Frontal cortex (tissue), 4 donors: Measurements from ENCODE around the gene OLIG3. TPM values are rescaled to one million over a fixed set of nuclear protein-coding genes. Genes with fewer than 3 reads are reported as not detected.

Experiments
- DNase-seq, 2 donors: peaks; one replicate each; pipeline ENCODE4 v3.0.0; 2012; ENCODE audit warnings: low spot score in 2 of 2
- FAIRE-seq: peaks from 2 replicates; lab custom pipeline; 2012; peaks lifted over from hg19 to GRCh38; lab: Jason Lieb, UNC
- total RNA-seq: library from RNA; depleted of rRNA; stranded (reverse); fragments of >200 nt; gene quantifications from one replicate; pipeline ENCODE4 v1.2.3, GENCODE V29; 2014
- donor health status: control.
- donor health status: control.
- donor health status: control.

Gene OLIG3
- total RNA-seq = not detected

GRCh38 chr6:137494281-137494987 is at the start of gene OLIG3:
TSS of gene OLIG3 (minus strand) at chr6:137494394. CDS start at chr6:137494170, 224 bp downstream.
- peak in 1 of 2 donors; percentile 25 for DNase-seq
- no peak for FAIRE-seq

- FAIRE-seq (no peak), DNase-seq (no peak)
These were observed 48.9 kb upstream of the OLIG3 start for GRCh38 chr6:137543114-137543513.

GRCh38 chr6:137542713-137543112 is 48.5 kb upstream of the OLIG3 start:
- DNase-seq (no peak), FAIRE-seq (no peak)

GRCh38 chr6:137541534-137542063 is 47.4 kb upstream of the OLIG3 start:
- DNase-seq (no peak), FAIRE-seq (no peak)

- FAIRE-seq = no peak
- DNase-seq = no peak
These were observed 42.0 kb upstream of the OLIG3 start for GRCh38 chr6:137536104-137536773.

GRCh38 chr6:137531376-137532092 is 37.3 kb upstream of the OLIG3 start:
- DNase-seq (no peak), FAIRE-seq (no peak)

GRCh38 chr6:137530404-137530803 is 36.2 kb upstream of the OLIG3 start:
- no peak for FAIRE-seq
- DNase-seq = no peak

GRCh38 chr6:137522831-137523230 is 28.6 kb upstream of the OLIG3 start:
- DNase-seq (no peak), FAIRE-seq (no peak)

GRCh38 chr6:137522198-137522798 is 28.1 kb upstream of the OLIG3 start:
- FAIRE-seq (no peak), DNase-seq (no peak)

GRCh38 chr6:137520520-137520919 is 26.3 kb upstream of the OLIG3 start:
- DNase-seq (no peak), FAIRE-seq (no peak)

- DNase-seq (no peak), FAIRE-seq (no peak)
These were observed 25.5 kb upstream of the OLIG3 start for GRCh38 chr6:137519629-137520176.

- no peak for DNase-seq
- FAIRE-seq = no peak
These were observed 24.3 kb upstream of the OLIG3 start for GRCh38 chr6:137518386-137518983.

- no peak for FAIRE-seq
- DNase-seq = no peak
These were observed 20.2 kb upstream of the OLIG3 start for GRCh38 chr6:137514418-137514817.

- DNase-seq (no peak), FAIRE-seq (no peak)
These were observed 18.8 kb upstream of the OLIG3 start for GRCh38 chr6:137512757-137513605.

- DNase-seq (no peak), FAIRE-seq (no peak)
These were observed 16.7 kb upstream of the OLIG3 start for GRCh38 chr6:137510923-137511322.

GRCh38 chr6:137498481-137499190 is 4.4 kb upstream of the OLIG3 start:
- DNase-seq (no peak), FAIRE-seq (no peak)

GRCh38 chr6:137497721-137498463 is 3.7 kb upstream of the OLIG3 start:
- DNase-seq (no peak), FAIRE-seq (no peak)
